HG02938 (cell line): ENCODE data around the gene PPCS.
A peak's percentile ranks its signal among the peaks of the same experiment; 100 is the strongest.
"Not testable (repeated sequence)": the region's sequence is repeated elsewhere in the genome, so short reads cannot be mapped to it uniquely, and the experiment has no call there.

Source experiments
- ATAC-seq: cut with Tn5 transposase; IDR thresholded peaks from one replicate; pipeline ENCODE4 v1.9.1; 2021; ENCODE audit warnings: mild to moderate bottlenecking, moderate library complexity; ENCODE audit not compliant: unreplicated experiment

Gene PPCS

GRCh38 chr1:42450061-42450460 is 6.3 kb upstream of the PPCS start:
- no peak for ATAC-seq

- no peak for ATAC-seq
Measured at GRCh38 chr1:42453386-42453785, 3.0 kb upstream of the PPCS start.

DNA sequence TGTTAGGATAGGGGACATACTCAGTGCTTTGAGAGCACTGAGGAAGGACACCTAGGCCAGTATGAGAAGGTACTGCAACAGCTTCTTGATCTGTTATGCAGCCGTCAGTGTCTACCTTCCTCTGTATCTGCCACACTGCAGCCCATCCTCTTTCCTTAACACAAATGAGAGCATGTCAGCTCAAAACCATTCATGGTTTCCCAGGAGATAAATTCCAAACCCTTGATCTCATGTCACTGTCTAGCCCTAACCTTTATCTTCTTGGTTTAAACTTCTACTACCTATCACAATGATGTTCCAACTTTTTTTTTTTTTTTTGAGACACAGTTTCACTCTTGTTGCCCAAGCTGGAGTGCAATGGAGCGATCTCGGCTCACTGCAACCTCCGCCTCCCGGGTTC is 1.9 kb upstream of the PPCS start:
- ATAC-seq: no peak

GRCh38 chr1:42456754-42457089 is 379 bp downstream of the PPCS start:
- ATAC-seq: peak; percentile 53

DNA sequence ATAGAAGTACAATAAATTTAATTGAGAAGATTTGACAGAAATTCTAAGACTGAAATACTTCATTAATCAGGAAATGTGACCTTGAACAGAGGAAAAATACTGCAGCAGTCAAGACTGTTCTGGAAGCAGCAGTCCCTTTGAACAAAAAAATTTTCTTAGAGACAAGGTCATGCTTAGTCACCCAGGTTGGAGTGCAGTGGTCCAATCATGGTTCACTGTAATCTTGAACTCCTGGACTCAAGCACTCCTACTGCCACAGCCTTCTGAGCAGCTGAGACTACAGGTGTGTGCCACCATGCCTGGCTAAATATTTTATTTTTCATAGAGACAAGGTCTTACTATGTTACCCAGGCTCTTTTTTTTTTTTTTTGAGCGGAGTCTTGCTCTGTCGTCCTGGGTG is 4.9 kb downstream of the PPCS start:
- no peak for ATAC-seq

DNA sequence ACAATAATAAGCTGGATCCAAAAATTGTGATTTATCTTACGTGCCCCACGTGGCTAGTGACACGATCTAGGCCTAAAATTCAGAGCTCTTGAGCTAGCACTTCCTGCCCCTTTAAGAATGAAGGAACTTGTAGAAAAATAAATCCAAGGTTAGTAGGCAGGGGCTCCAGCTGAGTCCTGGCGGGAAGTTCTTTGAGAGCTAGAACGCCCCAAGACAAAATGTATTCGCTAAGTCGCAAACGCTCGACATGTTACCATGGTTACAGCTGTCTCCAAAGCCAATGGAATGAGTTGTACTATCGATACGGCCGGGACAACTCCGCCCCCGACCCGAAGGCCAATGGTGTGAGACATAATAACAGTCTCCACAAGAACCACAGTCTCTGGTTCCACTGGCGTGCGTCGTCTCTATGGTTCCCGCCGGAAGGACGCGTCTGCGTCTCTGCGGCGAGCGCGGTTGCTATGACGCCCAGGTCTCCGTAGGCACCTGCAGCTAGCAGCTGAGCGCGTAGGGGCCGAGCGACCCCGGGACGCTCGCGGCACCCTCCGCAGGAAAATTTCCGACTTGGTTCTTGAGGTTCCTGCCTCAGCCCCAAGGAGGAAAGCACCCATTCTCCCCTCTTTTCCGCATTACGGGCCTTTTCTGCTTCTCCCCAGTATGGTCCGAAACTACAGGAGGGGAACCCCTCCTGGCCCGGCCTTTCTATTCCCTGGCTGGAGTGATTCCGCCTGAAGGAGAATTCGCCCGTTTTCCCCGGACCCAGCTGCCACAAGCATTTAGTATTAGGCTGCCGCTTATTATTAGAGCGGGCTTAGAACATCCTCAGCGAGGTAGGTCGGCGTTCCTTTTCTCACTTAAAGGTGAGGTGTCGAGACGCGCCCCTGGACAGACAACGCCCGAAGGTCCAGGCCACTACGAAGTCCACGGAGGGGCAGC is 6.8 kb downstream of the PPCS start, which contains the start of gene CCDC30:
CCDC30 (plus strand) TSS at position 459 of the 936 bp plus-strand sequence. CDS start 17,266 bp downstream, outside the sequence.
- peak; percentile 99 for ATAC-seq

- ATAC-seq: no peak
Measured at GRCh38 chr1:42463921-42464320, 7.6 kb downstream of the PPCS start.

GRCh38 chr1:42466030-42466429 is 9.7 kb downstream of the PPCS start:
- ATAC-seq: no peak

- ATAC-seq: no peak
Measured at GRCh38 chr1:42469727-42470126, 13.4 kb downstream of the PPCS start.

- no peak for ATAC-seq
Measured at GRCh38 chr1:42476605-42477004, 20.3 kb downstream of the PPCS start.

DNA sequence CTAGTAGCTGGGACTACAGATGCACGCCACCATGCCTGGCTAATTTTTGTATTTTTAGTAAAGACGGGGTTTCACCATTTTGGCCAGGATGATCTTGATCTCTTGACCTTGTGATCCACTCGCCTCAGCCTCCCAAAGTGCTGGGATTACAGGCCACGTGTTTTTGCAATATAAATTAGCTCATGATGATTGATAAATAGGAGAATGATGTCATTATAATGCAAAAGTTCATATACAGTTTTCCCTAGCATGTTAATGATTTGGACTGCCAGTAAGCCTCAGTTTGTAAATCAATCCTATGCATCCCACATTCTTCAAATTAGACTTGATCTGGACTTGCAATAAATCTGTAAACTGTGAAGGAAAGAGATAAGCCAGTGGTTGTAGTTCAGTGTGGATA is 21.0 kb downstream of the PPCS start:
- not testable (repeated sequence) for ATAC-seq

DNA sequence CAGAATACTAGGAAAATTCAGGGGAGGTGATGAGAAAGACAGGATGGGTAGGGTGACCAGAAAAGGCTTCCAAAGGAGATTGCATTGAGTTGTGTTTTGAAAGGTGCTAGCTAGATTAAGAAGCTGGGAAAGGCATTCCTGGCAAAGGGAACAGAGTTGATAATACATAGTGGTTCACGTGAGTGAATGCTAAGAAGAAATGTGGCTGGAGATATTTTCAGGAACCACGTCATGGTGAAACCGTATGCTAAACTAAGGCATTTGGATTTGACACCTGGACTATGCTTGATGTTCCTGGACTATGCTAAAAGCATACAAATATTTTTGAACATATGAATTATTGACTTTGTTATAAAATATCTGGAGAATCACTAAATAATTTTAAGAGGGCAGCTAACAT is 21.4 kb downstream of the PPCS start:
- ATAC-seq: no peak

GRCh38 chr1:42479621-42480020 is 23.3 kb downstream of the PPCS start:
- no peak for ATAC-seq

- ATAC-seq: no peak
Measured at GRCh38 chr1:42480921-42481320, 24.6 kb downstream of the PPCS start.

- no peak for ATAC-seq
Measured at GRCh38 chr1:42482635-42483153, 26.4 kb downstream of the PPCS start.

DNA sequence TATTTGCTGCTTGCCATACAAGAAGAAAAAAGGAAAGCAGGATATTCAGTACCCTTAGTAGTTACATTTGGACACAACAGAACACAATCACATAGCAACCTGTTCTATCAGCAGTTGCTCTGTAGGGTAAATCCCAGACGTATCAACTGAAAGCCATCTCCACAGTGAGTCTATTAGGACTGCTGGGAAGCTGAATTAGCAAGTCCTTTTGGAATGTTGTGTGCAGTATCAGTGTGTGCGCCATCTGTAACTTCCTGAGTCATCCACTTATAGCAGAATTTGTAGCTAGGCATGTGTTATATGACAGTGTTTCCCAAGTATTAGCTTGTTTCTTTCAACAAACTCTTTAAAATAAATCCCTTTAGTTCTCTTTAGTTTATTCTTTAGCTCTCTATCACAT is 28.0 kb downstream of the PPCS start:
- no peak for ATAC-seq

DNA sequence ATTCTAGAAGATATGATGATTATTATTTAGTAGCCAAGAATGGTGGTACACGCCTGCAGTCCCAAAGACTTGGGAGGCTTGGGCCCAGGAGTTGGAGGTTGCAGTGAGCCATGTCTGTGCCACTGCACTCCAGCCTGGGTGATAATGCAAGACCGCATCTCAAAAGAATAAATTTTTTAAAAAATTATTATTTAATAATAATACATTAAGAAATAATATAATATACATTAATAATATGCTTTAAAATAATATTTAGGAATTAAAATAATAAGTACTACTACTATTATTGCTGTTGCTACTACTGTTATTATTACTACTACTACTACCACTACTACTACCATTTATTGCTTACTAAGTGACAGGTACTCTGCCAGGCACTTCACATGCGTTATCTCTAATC is 33.9 kb downstream of the PPCS start:
- no peak for ATAC-seq

DNA sequence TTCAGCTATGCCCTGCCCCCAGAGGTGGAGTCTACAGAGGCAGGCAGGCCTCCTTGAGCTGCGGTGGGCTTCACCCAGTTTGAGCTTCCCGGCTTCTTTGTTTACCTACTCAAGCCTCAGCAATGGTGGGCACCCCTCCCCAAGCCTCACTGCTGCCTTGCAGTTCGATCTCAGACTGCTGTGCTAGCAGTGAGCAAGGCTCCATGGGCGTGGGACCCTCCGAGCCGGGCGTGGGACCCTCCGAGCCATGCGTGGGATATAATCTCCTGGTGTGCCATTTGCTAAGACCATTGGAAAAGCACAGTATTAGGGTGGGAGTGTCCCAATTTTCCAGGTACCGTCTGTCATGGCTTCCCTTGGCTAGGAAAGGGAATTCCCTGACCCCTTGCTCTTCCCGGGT is 45.7 kb downstream of the PPCS start:
- ATAC-seq: not testable (repeated sequence)

DNA sequence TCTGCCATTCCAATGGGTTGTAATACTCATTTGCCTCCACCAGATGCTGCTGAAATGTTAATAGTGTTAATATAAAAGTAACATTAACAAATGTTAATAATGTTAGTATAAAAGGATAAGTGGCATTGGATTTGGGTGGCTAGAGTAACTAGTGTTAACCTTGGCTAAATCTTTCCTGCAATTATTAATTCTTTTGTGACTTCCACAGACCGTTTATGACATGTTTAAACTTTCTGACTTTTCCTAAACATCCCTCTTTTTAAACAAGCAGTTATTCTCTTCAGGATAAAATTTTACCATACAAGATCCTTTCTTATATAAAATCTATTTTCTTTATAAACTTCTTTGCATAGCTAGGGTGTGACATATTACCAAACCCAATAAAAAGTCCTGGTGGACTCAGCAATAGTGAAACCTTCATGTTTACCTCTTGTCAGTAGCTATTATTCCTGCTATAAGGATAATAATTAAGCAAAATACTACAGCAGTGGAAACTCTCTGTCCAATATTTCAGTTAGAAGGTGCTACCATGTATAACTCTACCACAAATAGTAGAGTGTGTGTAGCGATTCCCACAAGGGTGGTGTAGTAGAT is 48.3 kb downstream of the PPCS start:
- no peak for ATAC-seq

DNA sequence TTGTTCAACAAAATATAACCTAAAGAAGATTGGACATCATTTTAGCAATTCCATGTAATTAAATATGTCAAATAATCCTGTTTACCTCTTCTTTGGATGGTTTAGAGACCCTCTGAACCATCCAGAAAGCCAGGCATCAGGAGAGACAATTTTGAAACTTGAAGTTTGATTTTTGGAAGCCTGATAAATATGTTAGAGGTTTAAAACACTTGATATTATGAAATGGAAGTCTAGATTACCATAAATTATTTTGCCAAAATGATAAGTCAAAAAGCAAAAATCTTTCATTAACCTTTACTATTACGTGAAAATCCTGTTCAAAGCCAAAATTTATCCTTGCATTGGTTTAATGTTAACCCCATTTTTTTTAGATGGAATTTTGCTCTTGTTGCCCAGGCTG is 50.2 kb downstream of the PPCS start:
- ATAC-seq: no peak
